GM18873 (cell line): ENCODE results near the gene RAB40C.

Experiments used
- ATAC-seq: cut with Tn5 transposase; IDR thresholded peaks from one replicate; pipeline ENCODE4 v1.9.1; 2021; ENCODE audit warnings: mild to moderate bottlenecking, moderate library complexity, moderate number of reproducible peaks; ENCODE audit not compliant: unreplicated experiment, low FRiP score

Gene RAB40C

DNA sequence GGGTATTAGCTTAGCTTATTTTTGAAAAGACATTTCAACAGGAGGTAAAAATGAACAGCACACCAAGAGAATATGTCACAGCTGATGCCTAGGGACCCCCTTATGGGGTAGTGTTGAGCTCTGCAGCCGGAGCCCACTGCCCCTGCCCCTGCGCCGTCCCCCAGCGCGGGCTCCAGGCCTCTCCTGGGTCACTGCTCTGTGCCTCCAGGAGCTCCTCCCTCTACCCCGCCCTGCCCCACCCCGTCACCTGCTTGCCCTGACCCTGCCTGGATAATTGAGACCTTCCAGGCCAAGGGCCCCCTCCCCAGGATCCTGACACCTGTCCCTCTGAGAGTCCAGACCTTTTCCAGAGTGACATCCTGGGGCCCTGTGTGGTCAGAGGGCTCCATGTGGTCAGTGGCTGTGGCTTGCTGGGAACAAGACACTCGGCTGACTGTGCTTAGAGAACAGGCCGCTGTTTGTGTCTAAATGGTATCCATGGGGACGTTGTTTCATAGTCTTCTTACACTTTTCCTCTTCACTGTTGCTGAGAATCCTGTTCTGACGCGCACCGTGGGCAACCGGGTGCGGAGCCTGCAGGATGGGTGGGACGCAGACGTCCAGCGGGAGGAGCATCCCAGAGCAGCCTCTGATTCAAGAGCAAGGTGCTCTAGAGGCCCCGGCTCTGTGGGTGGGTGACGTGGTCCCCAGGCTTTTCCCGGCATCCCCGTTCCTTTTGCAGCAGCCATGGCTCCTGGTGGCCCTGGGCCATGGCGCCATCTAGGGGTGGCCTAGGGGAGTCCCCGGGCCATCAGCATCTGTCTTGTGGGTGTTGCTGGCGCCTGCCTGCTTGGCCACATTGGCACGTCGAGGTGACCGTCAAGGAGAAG lies 20.9 kb downstream of the RAB40C start:
- ATAC-seq, result no peak

GRCh38 chr16:615122-615521 lies 25.3 kb downstream of the RAB40C start:
- no peak for ATAC-seq

DNA sequence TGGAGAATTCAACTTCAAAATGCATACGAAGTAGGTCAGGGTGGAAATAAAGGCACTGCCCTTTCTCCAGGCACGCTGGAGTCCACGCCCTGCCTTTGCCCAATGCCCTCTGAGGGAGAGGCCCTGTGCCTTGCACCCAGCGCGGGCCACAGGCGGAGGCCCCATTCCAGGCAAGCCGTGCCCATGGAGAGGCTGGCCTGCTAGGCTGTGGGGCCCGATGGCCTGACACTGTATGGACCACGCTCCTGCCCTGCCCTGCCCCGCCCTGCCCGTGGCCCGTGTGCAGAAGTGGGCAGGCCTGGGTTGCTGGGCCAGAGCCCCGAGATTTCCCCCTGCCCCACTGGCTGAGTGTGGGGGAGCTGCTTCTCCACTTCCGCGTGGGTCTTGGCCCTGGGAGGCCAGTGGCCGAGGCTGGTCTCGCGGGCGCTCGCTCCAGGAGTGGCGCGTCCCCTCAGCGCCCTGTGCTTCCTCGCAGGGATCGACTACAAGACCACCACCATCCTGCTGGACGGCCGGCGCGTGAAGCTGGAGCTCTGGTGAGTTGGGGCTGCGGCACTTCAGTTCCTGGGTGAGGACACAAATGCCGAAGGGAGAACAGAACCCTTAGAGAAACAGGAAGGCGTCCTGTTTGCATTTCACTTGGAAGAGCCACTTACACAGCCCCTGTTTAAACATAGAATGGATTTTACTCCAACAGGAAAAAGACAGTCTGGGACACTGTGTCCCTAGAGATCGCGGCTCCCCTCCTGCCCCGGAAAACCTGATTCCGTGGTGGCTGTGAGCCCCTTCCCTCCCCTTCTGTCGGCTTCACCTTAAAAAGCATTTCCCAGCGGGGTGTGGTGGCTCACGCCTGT lies 27.1 kb downstream of the RAB40C start:
- ATAC-seq, result no peak

GRCh38 chr16:617855-618254 lies 28.0 kb downstream of the RAB40C start:
- ATAC-seq, result no peak

GRCh38 chr16:619476-620100 lies 29.7 kb downstream of the RAB40C start:
- no peak for ATAC-seq

DNA sequence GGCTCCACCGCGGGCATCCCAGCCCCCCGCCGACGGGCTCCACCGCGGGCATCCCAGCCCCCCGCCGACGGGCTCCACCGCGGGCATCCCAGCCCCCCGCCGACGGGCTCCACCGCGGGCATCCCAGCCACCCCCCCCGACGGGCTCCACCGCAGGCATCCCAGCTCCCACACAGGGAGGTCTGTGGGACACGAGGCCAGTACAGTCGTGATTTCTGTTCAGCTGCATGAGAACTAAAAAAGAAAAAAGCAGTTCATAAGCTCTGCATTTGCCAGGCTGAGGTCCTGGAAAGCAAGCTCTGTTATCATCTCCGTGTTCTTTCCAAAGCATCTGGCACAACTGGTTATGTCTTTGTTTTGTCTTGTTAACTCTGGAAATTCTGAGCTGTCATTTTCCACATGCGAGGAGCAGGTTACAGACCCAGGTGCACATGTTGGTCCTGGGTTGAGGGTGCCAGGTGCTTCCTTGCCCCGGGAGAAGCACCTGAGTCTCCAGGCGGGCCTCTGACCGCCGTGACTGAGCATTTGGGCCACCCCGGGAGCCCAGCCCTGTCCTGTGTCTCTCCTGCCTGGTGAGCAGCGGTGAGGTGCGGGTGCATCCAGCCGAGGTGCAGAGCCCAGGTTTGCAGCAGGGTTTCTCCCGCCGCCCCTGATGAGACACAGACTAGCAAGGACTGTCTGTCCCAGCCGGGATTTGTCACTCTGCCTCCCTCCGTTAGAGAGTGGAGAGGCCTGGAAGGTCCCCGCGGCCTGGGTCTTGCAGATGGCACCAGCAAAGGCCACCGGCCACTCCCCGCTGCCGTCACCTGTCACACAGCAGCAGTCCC lies 31.0 kb downstream of the RAB40C start:
- ATAC-seq, result no peak

DNA sequence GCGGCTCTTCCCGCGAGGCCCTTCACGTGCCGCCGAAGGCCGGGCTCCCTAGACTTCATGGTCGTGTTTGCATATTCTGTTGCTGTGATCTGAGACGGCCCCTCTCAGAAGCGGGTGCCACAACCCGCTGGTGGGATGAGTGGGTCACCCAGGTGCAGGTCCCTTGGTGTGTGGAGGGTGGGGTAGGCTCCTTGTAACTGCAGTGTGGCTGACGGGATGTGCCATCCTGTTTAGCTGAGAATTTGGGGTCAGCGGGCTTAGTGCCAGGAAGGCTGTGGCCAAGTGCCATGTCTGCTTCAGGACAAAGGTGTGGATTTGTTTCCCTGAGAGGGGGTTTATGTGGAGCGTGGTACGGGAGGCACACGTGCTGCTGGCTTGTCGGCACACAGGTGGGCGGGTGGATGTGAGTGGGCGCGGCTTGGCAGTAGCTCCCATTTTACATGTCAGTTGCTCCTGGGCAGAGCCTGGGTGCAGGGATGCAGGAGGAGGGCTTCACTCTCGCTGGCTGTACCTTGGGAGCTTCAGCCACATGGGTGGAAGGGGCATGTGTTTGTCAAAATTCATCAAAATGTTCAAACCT lies 31.8 kb downstream of the RAB40C start:
- no peak for ATAC-seq

DNA sequence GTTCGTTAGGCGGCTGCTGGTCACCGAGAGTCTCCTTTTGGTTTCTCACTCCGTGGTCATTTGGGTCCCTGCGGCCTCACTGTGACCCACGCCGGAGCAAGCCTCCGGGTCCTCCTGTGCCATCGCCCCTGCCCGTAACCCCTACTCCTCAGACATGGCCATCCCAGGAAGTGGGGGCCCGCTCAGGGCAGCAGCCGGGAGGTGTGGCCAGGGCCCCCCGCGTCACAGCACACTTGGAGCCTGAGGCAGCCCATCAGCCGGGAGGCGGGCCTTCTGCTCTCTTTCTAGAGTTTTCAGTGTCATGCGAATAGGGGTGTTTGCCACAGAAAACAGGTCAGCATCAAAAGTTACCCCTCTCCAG lies 33.0 kb downstream of the RAB40C start:
- ATAC-seq, result no peak

- no peak for ATAC-seq
Measured at GRCh38 chr16:624526-625070, 34.7 kb downstream of the RAB40C start.

GRCh38 chr16:625117-625976 lies 35.5 kb downstream of the RAB40C start:
- ATAC-seq, result no peak

- ATAC-seq, result no peak
Measured at GRCh38 chr16:625977-626765, 36.3 kb downstream of the RAB40C start.

- ATAC-seq, result no peak
Measured at GRCh38 chr16:626787-627453, 37.1 kb downstream of the RAB40C start.

DNA sequence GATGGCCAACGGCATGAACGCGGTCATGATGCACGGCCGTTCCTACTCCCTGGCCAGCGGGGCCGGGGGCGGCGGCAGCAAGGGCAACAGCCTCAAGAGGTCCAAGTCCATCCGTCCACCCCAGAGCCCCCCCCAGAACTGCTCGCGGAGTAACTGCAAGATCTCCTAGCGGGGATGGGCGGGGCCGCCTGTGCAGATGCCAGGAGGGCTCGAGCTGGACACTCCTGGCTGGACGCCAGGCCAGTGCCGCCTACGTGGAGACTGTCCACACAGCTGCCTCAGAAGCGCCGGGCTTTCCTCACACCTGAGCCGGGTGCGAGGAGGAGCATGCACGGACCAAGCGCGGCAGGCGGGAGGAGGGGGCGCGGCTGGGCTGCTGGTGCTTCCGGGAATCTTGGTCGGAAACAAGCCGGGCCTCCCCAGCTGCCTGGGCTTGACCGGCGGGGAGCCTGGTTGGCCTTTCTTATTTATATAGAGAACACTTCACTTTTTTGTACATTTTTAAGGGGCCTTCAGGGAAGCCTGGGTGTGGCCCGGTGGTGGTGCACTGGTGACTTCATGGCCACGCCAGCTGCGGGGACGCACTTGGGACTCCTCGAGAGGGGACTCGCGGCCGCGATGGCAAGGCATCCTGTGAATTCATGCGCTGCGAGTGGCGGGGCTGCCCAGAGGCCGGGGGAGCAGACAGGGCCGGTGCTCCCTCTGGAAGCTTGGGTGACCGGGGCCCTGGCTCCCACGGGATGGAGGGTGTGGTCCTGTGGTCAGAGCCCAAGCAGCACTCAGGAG lies 37.8 kb downstream of the RAB40C start:
- no peak for ATAC-seq

DNA sequence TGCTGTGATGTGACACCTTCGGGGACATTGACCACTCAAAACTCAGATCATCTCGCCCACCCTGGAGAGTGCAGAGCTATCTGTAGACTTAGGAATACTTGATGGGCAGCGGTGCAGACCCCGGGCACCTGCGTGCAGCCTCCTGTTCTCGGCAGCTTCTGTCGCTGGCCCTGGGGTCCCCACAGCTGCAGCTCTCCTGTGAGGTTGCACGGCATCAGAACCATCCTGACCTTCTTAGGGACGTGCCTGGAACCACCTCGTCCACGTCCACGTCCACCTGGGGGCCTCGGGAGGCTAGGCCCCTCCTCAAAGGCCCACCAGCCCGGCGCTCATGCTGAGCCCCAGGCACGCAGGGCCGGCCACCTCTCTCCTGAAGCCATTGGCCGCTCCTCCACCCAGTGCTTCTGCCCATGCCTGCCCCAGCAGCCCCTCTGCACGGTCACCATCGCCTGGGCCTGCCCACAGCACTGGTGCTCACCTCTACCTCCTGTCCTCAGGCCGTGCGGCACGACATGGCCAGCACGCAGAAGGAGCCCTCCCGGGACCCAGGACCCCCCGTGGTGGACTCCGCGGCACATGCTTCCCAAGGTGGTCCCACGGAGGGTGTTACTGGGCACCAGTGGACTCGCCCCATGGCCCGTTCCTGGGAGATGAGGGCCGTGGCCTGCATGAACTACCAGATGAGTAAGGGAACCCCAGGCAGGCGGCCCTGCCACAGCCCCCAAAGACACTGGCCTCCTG lies 38.6 kb downstream of the RAB40C start:
- ATAC-seq, result no peak

- ATAC-seq, result no peak
Measured at GRCh38 chr16:629185-629832, 39.4 kb downstream of the RAB40C start.
